HepG2 (cell line): ENCODE data around the gene LEF1. TPM values are rescaled to one million over a fixed set of nuclear protein-coding genes. Genes with fewer than 3 reads are reported as not detected.

Experiments used
- PCBP1 ChIP-seq: fragments of 200-400 bp; formaldehyde crosslinking; IDR thresholded peaks from 2 replicates; pipeline ENCODE4 v1.6.1; 2017; ENCODE audit warnings: mild to moderate bottlenecking, low read depth, low read length, borderline replicate concordance
- U2AF2 ChIP-seq: fragments of 200-400 bp; formaldehyde crosslinking; IDR thresholded peaks from 2 replicates; pipeline ENCODE4 v1.6.1; 2017; ENCODE audit warnings: low read depth, mild to moderate bottlenecking, low read length
- XRCC5 ChIP-seq: fragments of 200-400 bp; formaldehyde crosslinking; optimal IDR thresholded peaks from 2 replicates; pipeline ENCODE3; 2017; ENCODE audit warnings: mild to moderate bottlenecking, low read length
- ZNF776 ChIP-seq: sonication (generic); formaldehyde crosslinking; IDR thresholded peaks from 2 replicates; pipeline ENCODE4 v1.4.0; 2020; ENCODE audit warnings: mild to moderate bottlenecking, missing genetic modification reagents
- polyA plus RNA-seq, 8 experiments: library from polyadenylated mRNA; depleted of rRNA in 3 of 8; stranded (reverse) in 7 of 8; unstranded in 1 of 8; fragments of >200 nt; fragmentation: Illumina TruSeq in 4 of 8; extraction: Trizol in 4 of 8; gene quantifications; 2 replicates each; pipeline versions ENCODE4 v1.2.1 to v1.2.3, GENCODE V29; 2011 to 2016; ENCODE audit warnings: low read depth in 4 of 8, missing spikeins in 1 of 8, mixed read lengths in 1 of 8; ENCODE audit not compliant: insufficient read depth in 1 of 8
- total RNA-seq, 5 experiments: library from RNA; depleted of rRNA; stranded (reverse); fragments of >200 nt; fragmentation: Illumina TruSeq; extraction: Trizol; gene quantifications; 2 replicates each; pipeline ENCODE4 v1.2.3, GENCODE V29; 2016; ENCODE audit warnings: low read depth in 1 of 5
- TF ChIP-seq, protein P1 (sequence below), 2 experiments: fragments of 450-650 bp in 1 of 2; sonication (generic) in 1 of 2; formaldehyde crosslinking in 1 of 2; IDR thresholded peaks; 2 replicates each; pipeline versions ENCODE4 v1.6.1 to v1.8.0; 2016 to 2022; ENCODE audit warnings: antibody characterized with exemption in 1 of 2, mild to moderate bottlenecking in 1 of 2, missing genetic modification reagents in 1 of 2

LEF1 gene
- total and polyA plus RNA-seq, 2 of the 13 experiments (the other 11 are each of a cell fraction or from before 2014, with no cell fraction given), result 0.22 to 0.29 TPM

DNA sequence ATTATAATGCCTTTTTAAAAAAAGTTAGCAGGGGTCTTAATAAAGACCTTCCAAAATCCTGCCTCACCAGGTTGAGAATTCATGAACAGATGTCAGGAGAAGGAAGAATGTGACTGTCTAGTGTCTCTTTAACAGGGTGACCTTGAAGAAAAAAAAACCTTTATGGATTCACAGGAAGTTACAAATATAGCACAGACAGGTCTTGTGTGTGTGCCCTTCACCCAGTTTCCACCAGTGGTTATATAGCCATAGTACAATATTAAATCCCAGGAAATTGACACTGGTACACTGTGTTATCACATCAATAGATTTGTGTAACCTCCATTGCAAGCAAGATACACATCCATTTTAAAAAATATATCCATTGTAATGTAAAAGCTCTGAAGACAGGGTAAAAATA is 135.4 kb downstream of the LEF1 start (continued):
- TF ChIP-seq, protein P1, sequence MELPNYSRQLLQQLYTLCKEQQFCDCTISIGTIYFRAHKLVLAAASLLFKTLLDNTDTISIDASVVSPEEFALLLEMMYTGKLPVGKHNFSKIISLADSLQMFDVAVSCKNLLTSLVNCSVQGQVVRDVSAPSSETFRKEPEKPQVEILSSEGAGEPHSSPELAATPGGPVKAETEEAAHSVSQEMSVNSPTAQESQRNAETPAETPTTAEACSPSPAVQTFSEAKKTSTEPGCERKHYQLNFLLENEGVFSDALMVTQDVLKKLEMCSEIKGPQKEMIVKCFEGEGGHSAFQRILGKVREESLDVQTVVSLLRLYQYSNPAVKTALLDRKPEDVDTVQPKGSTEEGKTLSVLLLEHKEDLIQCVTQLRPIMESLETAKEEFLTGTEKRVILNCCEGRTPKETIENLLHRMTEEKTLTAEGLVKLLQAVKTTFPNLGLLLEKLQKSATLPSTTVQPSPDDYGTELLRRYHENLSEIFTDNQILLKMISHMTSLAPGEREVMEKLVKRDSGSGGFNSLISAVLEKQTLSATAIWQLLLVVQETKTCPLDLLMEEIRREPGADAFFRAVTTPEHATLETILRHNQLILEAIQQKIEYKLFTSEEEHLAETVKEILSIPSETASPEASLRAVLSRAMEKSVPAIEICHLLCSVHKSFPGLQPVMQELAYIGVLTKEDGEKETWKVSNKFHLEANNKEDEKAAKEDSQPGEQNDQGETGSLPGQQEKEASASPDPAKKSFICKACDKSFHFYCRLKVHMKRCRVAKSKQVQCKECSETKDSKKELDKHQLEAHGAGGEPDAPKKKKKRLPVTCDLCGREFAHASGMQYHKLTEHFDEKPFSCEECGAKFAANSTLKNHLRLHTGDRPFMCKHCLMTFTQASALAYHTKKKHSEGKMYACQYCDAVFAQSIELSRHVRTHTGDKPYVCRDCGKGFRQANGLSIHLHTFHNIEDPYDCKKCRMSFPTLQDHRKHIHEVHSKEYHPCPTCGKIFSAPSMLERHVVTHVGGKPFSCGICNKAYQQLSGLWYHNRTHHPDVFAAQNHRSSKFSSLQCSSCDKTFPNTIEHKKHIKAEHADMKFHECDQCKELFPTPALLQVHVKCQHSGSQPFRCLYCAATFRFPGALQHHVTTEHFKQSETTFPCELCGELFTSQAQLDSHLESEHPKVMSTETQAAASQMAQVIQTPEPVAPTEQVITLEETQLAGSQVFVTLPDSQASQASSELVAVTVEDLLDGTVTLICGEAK (IDR thresholded peaks at IDR 0.05), result no peak
- TF ChIP-seq, protein P1 (CRISPR knock-in tag; IDR thresholded peaks at IDR 0.05), result no peak
- TF ChIP-seq ZNF776 (CRISPR knock-in tag), result no peak
- no peak for TF ChIP-seq U2AF2
- TF ChIP-seq PCBP1, result no peak
- TF ChIP-seq XRCC5, result no peak
- TF ChIP-seq, all 625 proteins: peak for 0
